Esophagus muscularis mucosa (tissue), 4 donors: Measurements from ENCODE around the gene DOK5. TPM values are rescaled to one million over a fixed set of nuclear protein-coding genes. Genes with fewer than 3 reads are reported as not detected.

ENCODE experiments used
- DNase-seq: peaks from one replicate; pipeline ENCODE4 v3.0.0-alpha.2; 2017; ENCODE audit errors: extremely low spot score
- H3K27ac ChIP-seq, 4 donors: fragments of 200-600 bp; sonication (generic); replicated peaks in 1 of 4; 1 replicate in 3 of 4; 2 replicates in 1 of 4; pipeline ENCODE4 v1.5.1; 2016 to 2019; ENCODE audit warnings: mild to moderate bottlenecking in 1 of 4
- H3K27me3 ChIP-seq, 4 donors: fragments of 200-600 bp; sonication (generic); one replicate each; pipeline versions ENCODE4 v1.5.1 to v1.6.0; 2016 to 2019
- H3K36me3 ChIP-seq, 4 donors: fragments of 200-600 bp; sonication (generic); one replicate each; pipeline ENCODE4 v1.5.1; 2016 to 2019
- H3K4me1 ChIP-seq, 4 donors: fragments of 200-600 bp; sonication (generic); one replicate each; pipeline ENCODE4 v1.5.1; 2016 to 2019
- H3K4me3 ChIP-seq, 4 donors: fragments of 200-600 bp; sonication (generic); 1 replicate in 2 of 4; 2 replicates in 2 of 4; pipeline ENCODE4 v1.5.1; 2016 to 2019; ENCODE audit warnings: mild to moderate bottlenecking in 4 of 4, moderate library complexity in 1 of 4
- H3K9me3 ChIP-seq, 4 donors: fragments of 200-600 bp; sonication (generic); 1 replicate in 3 of 4; 2 replicates in 1 of 4; pipeline ENCODE4 v1.5.1; 2016 to 2019
- EP300 ChIP-seq: sonication (generic); formaldehyde crosslinking; IDR thresholded peaks from one replicate; pipeline ENCODE4 v1.6.1; 2017; ENCODE audit warnings: antibody characterized with exemption
- POLR2A ChIP-seq: fragments of 450-650 bp; IDR thresholded peaks from one replicate; pipeline ENCODE4 v1.6.1; 2017; ENCODE audit warnings: antibody characterized with exemption, moderate library complexity, mild to moderate bottlenecking, low read depth
- POLR2AphosphoS5 ChIP-seq, 2 donors: sonication (generic); formaldehyde crosslinking; IDR thresholded peaks; one replicate each; pipeline ENCODE4 v1.6.1; 2017; ENCODE audit warnings: antibody characterized with exemption in 2 of 2
- WGBS: methylation state at CpG from one replicate; pipeline ENCODE4 v1.1.5; 2018; 5-methylcytosine and 5-hydroxymethylcytosine counted together
- intact Hi-C: fragments of 100-400 bp; cut with DNase I; formaldehyde crosslinking; loops from one replicate; pipeline ENCODE4 v1.15.1; 2023
- total RNA-seq, 4 donors: library from RNA; depleted of rRNA; stranded (reverse); fragments of >200 nt; gene quantifications; one replicate each; pipeline versions ENCODE4 v1.1.0 to v1.2.1, GENCODE V29; 2016
- TF ChIP-seq, protein P1 (sequence below), 3 experiments: fragments of 200-600 bp in 2 of 3; fragments of 450-650 bp in 1 of 3; sonication (generic) in 2 of 3; IDR thresholded peaks; one replicate each; pipeline ENCODE4 v1.5.1; 2017 to 2019; ENCODE audit warnings: antibody characterized with exemption in 3 of 3, mild to moderate bottlenecking in 2 of 3, moderate library complexity in 1 of 3

Gene DOK5
- total RNA-seq, 4 donors from 2014 or later, result 0.32 to 1.5 (median 0.79) TPM

DNA sequence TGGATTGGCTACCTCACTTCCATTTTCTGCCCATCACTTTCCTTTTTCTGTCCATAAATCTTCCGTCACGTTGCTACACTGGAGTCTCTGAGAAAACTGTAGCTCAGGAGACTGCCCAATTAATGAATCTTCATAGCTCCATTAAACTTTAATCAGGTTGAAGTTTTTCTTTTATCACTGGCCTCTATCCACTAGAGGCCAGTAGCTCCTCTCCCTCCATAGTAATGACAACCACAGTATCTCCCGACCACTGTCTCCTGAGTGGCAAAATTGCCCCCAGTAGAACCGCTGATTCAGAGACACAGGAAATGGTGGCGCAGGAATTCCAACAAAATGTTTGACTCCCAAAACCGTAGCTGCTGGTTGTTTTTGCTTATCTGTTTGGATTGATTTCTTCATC, 18.4 kb upstream of the DOK5 start:
- Histone ChIP-seq H3K4me1 (no peaks in the 10 kb centered on the region), H3K9me3 (peaks cover 0 to 8% (median 0%) of the 10 kb centered on the region in 4 donors), H3K4me3 (no peak overlapping the region), H3K27me3 (no peaks in the 10 kb centered on the region), H3K27ac (no peak overlapping the region), H3K36me3 (no peaks in the 10 kb centered on the region)
- intact Hi-C loops, result no loop called here
- WGBS, result 79% methylated on average over 6 of the region's 6 CpGs
- peak; percentile 47 for DNase-seq
- TF ChIP-seq, protein P1, sequence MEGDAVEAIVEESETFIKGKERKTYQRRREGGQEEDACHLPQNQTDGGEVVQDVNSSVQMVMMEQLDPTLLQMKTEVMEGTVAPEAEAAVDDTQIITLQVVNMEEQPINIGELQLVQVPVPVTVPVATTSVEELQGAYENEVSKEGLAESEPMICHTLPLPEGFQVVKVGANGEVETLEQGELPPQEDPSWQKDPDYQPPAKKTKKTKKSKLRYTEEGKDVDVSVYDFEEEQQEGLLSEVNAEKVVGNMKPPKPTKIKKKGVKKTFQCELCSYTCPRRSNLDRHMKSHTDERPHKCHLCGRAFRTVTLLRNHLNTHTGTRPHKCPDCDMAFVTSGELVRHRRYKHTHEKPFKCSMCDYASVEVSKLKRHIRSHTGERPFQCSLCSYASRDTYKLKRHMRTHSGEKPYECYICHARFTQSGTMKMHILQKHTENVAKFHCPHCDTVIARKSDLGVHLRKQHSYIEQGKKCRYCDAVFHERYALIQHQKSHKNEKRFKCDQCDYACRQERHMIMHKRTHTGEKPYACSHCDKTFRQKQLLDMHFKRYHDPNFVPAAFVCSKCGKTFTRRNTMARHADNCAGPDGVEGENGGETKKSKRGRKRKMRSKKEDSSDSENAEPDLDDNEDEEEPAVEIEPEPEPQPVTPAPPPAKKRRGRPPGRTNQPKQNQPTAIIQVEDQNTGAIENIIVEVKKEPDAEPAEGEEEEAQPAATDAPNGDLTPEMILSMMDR (IDR thresholded peaks at IDR 0.05), result no peak
- TF ChIP-seq POLR2A, result no peak
- no peak for TF ChIP-seq EP300
- no peak for TF ChIP-seq POLR2AphosphoS5 (IDR thresholded peaks at IDR 0.05)

DNA sequence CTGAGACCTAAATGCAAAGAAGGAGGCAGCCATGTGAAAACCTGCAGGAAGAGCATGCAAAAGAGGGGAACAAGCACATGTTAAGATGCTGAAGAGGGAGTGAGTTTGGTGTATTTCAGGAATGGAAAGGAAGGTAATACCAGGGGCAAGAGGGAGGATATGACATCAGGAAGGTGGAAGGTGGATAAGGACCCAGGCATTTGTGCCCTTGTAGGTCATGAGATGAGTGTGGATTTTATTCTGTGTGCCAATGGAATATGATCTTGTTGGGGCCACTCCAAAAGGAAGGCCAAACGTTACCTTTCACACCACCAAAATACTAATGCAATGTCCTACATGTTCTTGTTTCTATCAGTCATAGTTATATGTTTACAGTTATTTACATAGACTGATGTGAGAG, 17.2 kb upstream of the DOK5 start:
- H3K4me1 ChIP-seq, result no peaks in the 10 kb centered on the region
- H3K27me3 ChIP-seq, result no peaks in the 10 kb centered on the region
- no peak for DNase-seq
- WGBS, result 78% methylated on average over 1 of the region's 1 CpG
- no peak overlapping the region for H3K27ac ChIP-seq
- TF ChIP-seq POLR2AphosphoS5 (IDR thresholded peaks at IDR 0.05), result no peak
- no peak for TF ChIP-seq EP300
- TF ChIP-seq, protein P1 (IDR thresholded peaks at IDR 0.05), result no peak
- no peak for TF ChIP-seq POLR2A
- intact Hi-C loops, result no loop called here
- H3K9me3 ChIP-seq, result peaks cover 0 to 4% (median 0%) of the 10 kb centered on the region in 4 donors
- H3K4me3 ChIP-seq, result no peak overlapping the region
- no peaks in the 10 kb centered on the region for H3K36me3 ChIP-seq

DNA sequence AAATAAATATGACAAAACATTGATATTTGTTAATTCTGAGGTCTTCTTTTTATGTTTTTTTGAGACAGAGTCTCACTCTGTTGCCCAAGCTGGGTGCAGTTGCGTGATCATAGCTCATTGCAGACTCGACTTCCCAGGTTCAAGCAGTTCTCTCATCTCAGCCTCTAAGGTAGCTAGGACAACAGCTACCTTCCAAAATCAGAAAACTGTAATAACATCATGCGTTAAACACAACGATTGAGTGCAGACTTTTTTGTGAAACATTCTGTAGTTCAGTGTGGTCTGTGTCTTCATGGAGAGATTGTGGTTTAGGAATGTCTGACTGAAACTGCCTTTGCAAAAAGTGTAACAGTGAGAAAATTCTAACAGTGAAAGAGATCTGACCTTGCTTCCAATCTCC, 16.1 kb upstream of the DOK5 start:
- peak; percentile 50 for DNase-seq
- no peaks in the 10 kb centered on the region for H3K4me1 ChIP-seq
- peaks cover 0 to 4% (median 0%) of the 10 kb centered on the region in 4 donors for H3K9me3 ChIP-seq
- no peak for TF ChIP-seq POLR2A
- TF ChIP-seq, protein P1 (IDR thresholded peaks at IDR 0.05), result no peak
- TF ChIP-seq EP300, result no peak
- TF ChIP-seq POLR2AphosphoS5 (IDR thresholded peaks at IDR 0.05), result no peak
- intact Hi-C loops, result no loop called here
- H3K36me3 ChIP-seq, result no peaks in the 10 kb centered on the region
- no peak overlapping the region for H3K27ac ChIP-seq
- no peaks in the 10 kb centered on the region for H3K27me3 ChIP-seq
- H3K4me3 ChIP-seq, result no peak overlapping the region
- 80% methylated on average over 4 of the region's 4 CpGs for WGBS

DNA sequence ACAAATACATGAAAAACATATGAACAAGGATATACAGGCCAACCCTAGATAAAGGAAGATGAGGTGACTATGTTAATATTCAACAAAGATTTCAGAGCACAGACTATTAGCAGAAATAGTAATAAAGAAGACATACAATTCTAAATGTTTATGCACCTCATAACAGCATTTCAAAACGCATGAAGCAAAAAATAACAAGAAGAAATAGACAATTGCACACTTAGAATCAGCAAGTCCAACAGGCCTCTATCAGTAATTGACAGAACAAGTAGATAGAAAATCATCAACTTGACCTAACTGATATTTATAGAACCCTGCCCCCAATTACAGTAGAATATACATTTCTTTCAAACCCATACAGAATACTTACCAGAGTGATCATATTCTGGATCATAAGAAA, 11.4 kb upstream of the DOK5 start:
- peaks cover 0 to 4% (median 0%) of the 10 kb centered on the region in 4 donors for H3K9me3 ChIP-seq
- TF ChIP-seq POLR2A (no peak), POLR2AphosphoS5 (IDR thresholded peaks at IDR 0.05) (no peak), EP300 (no peak)
- TF ChIP-seq, protein P1 (IDR thresholded peaks at IDR 0.05), result no peak
- 79% methylated on average over 1 of the region's 1 CpG for whole genome bisulfite sequencing

DNA sequence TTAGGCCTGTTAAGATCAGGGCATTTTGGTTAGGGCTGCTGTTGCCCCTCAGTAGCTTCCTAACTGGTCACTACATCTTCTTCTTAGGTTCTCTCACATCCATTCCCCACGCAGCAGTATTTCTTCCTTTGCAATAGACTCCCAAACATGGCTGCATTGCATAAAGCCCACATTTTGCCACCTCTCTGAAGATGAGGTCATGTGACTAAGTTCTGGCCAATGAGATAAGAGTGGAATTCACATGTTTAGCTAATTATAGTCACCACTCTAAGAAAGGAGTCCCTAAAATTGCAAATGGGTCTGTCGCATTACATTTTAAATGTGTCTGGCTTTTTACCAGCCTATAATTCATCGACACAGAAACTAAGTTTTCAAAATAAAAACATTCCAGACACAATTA, 9.3 kb upstream of the DOK5 start:
- DNase-seq, result peak; percentile 78
- Histone ChIP-seq H3K9me3 (no peaks in the 10 kb centered on the region), H3K4me3 (no peak overlapping the region), H3K4me1 (no peaks in the 10 kb centered on the region), H3K36me3 (no peaks in the 10 kb centered on the region), H3K27ac (no peak overlapping the region), H3K27me3 (no peaks in the 10 kb centered on the region)
- TF ChIP-seq POLR2AphosphoS5 (IDR thresholded peaks at IDR 0.05) (no peak), POLR2A (no peak), EP300 (no peak)
- TF ChIP-seq, protein P1 (IDR thresholded peaks at IDR 0.05), result no peak
- intact Hi-C loops, result no loop called here
- WGBS, result 93% methylated on average over 3 of the region's 3 CpGs

More for the DNA sequence above, 11.4 kb upstream of the DOK5 start:
- H3K4me3 ChIP-seq, result no peak overlapping the region
- no peak overlapping the region for H3K27ac ChIP-seq
- no peaks in the 10 kb centered on the region for H3K4me1 ChIP-seq
- DNase-seq, result no peak
- H3K36me3 ChIP-seq, result no peaks in the 10 kb centered on the region
- intact Hi-C loops, result no loop called here
- no peaks in the 10 kb centered on the region for H3K27me3 ChIP-seq
